Transverse colon (tissue), 4 donors: Measurements from ENCODE around the gene KRTAP10-8. TPM values are rescaled to one million over a fixed set of nuclear protein-coding genes. Genes with fewer than 3 reads are reported as not detected.

Source experiments
- DNase-seq: peaks from one replicate; pipeline ENCODE4 v3.0.0-alpha.2; 2019
- H3K27ac ChIP-seq, 4 donors: fragments of 200-600 bp; sonication (generic); 2 replicates each; pipeline ENCODE4 v1.5.1; 2016 to 2018; ENCODE audit warnings: inconsistent platforms in 4 of 4
- H3K27me3 ChIP-seq: fragments of 200-600 bp; sonication (generic); 2 replicates; pipeline ENCODE4 v1.5.1; 2017; ENCODE audit warnings: inconsistent platforms
- H3K36me3 ChIP-seq, 4 donors: fragments of 200-600 bp; sonication (generic); 2 replicates each; pipeline ENCODE4 v1.5.1; 2017 to 2019; ENCODE audit warnings: inconsistent platforms in 4 of 4
- H3K4me1 ChIP-seq, 4 donors: fragments of 200-600 bp; sonication (generic); 2 replicates each; pipeline ENCODE4 v1.5.1; 2017 to 2020; ENCODE audit warnings: inconsistent platforms in 4 of 4
- H3K4me3 ChIP-seq, 4 donors: fragments of 200-600 bp; sonication (generic); 1 replicate in 1 of 4; 2 replicates in 3 of 4; pipeline versions ENCODE4 v1.5.1 to v1.6.1; 2017 to 2019; ENCODE audit warnings: inconsistent platforms in 4 of 4
- H3K9me3 ChIP-seq, 2 donors: fragments of 200-600 bp; sonication (generic); 2 replicates each; pipeline ENCODE4 v1.5.1; 2017 to 2019; ENCODE audit warnings: inconsistent platforms in 2 of 2
- CTCF ChIP-seq, 5 experiments: fragments of 200-600 bp in 3 of 5; fragments of 450-650 bp in 2 of 5; sonication (generic) in 3 of 5; IDR thresholded peaks; 1 replicate in 2 of 5; 2 replicates in 3 of 5; pipeline ENCODE4 v1.5.1; 2016 to 2017; ENCODE audit warnings: antibody characterized with exemption in 5 of 5, inconsistent platforms in 3 of 5, mild to moderate bottlenecking in 2 of 5, moderate library complexity in 1 of 5
- EP300 ChIP-seq: sonication (generic); formaldehyde crosslinking; IDR thresholded peaks from one replicate; pipeline ENCODE4 v1.6.1; 2017; ENCODE audit warnings: antibody characterized with exemption, low read depth
- POLR2A ChIP-seq: fragments of 450-650 bp; IDR thresholded peaks from one replicate; pipeline ENCODE4 v1.6.1; 2016; ENCODE audit warnings: antibody characterized with exemption, mild to moderate bottlenecking, moderate library complexity
- POLR2AphosphoS5 ChIP-seq, 3 donors: sonication (generic); formaldehyde crosslinking; IDR thresholded peaks; one replicate each; pipeline ENCODE4 v1.6.1; 2016; ENCODE audit warnings: antibody characterized with exemption in 3 of 3
- WGBS, 2 donors: methylation state at CpG; one replicate each; pipeline ENCODE4 v1.1.5; 2018; ENCODE audit warnings: low coverage in 1 of 2; 5-methylcytosine and 5-hydroxymethylcytosine counted together
- in situ Hi-C, 4 donors: fragments of 200-750 bp; cut with MboI; loops; one replicate each; pipeline versions ENCODE4 v1.15.0 to v1.15.1; 2017; ENCODE audit warnings: low sequenced_read_pairs in 3 of 4, low pct_ligation_motif_present in 1 of 4, low pct_unique_long_range_greater_than_20kb in 1 of 4
- intact Hi-C: fragments of 100-400 bp; cut with DNase I; formaldehyde crosslinking; loops from one replicate; pipeline ENCODE4 v1.15.1; 2023; ENCODE audit warnings: low total_unique reads
- total RNA-seq, 4 donors: library from RNA; depleted of rRNA; stranded (reverse); fragments of >200 nt; gene quantifications; one replicate each; pipeline ENCODE4 v1.1.0, GENCODE V29; 2016

The KRTAP10-8 gene
- total RNA-seq, 4 donors from 2014 or later: not detected

GRCh38 chr21:44613386-44614155 is 1.7 kb downstream of the KRTAP10-8 start:
- in situ Hi-C loops (no loop called here), intact Hi-C loops (no loop called here)
- Histone ChIP-seq H3K36me3 (no peaks in the 10 kb centered on the region), H3K9me3 (peaks cover 0 to 10% of the 10 kb centered on the region in 2 donors), H3K4me1 (peaks cover 0 to under 1% (median 0%) of the 10 kb centered on the region in 4 donors), H3K4me3 (no peak overlapping the region), H3K27ac (no peak overlapping the region), H3K27me3 (no peaks in the 10 kb centered on the region)
- TF ChIP-seq EP300 (no peak), POLR2AphosphoS5 (IDR thresholded peaks at IDR 0.05) (no peak), POLR2A (no peak), CTCF (IDR thresholded peaks at IDR 0.05) (no peak)
- DNase-seq: no peak
- WGBS, 2 donors: 90 to 100% methylated on average over 4 to 26 of the region's 26 CpGs

GRCh38 chr21:44614161-44614631 is 2.3 kb downstream of the KRTAP10-8 start:
- 77% methylated on average over 18 of the region's 20 CpGs; no CpG with 5 or more reads in 1 of the 2 donors for WGBS, 2 donors
- Histone ChIP-seq H3K27me3 (no peaks in the 10 kb centered on the region), H3K36me3 (no peaks in the 10 kb centered on the region), H3K4me3 (no peak overlapping the region), H3K9me3 (peaks cover 0 to 10% of the 10 kb centered on the region in 2 donors), H3K27ac (no peak overlapping the region), H3K4me1 (peaks cover 0 to 3% (median 0%) of the 10 kb centered on the region in 4 donors)
- in situ Hi-C loops: no loop called here
- intact Hi-C loops: no loop called here
- TF ChIP-seq EP300 (no peak), CTCF (IDR thresholded peaks at IDR 0.05) (no peak), POLR2AphosphoS5 (IDR thresholded peaks at IDR 0.05) (no peak), POLR2A (no peak)
- no peak for DNase-seq

- WGBS, 2 donors: 86 to 95% methylated on average over 8 to 28 of the region's 28 CpGs
- TF ChIP-seq CTCF (IDR thresholded peaks at IDR 0.05) (no peak), POLR2AphosphoS5 (IDR thresholded peaks at IDR 0.05) (no peak), EP300 (no peak), POLR2A (no peak)
- Histone ChIP-seq H3K27ac (no peak overlapping the region), H3K4me3 (no peak overlapping the region), H3K9me3 (peaks cover 5 to 7% of the 10 kb centered on the region in 2 donors), H3K4me1 (peaks cover 0 to 3% (median 0%) of the 10 kb centered on the region in 4 donors), H3K27me3 (no peaks in the 10 kb centered on the region), H3K36me3 (no peaks in the 10 kb centered on the region)
- intact Hi-C loops (no loop called here), in situ Hi-C loops (no loop called here)
- no peak for DNase-seq
These were observed 3.1 kb downstream of the KRTAP10-8 start for GRCh38 chr21:44614961-44615391.

GRCh38 chr21:44615466-44615865 is 3.6 kb downstream of the KRTAP10-8 start:
- in situ Hi-C loops: no loop called here
- Histone ChIP-seq H3K36me3 (no peaks in the 10 kb centered on the region), H3K9me3 (peaks cover 4 to 6% of the 10 kb centered on the region in 2 donors), H3K27me3 (no peaks in the 10 kb centered on the region), H3K27ac (no peak overlapping the region), H3K4me1 (peaks cover 0 to 3% (median 0%) of the 10 kb centered on the region in 4 donors), H3K4me3 (no peak overlapping the region)
- TF ChIP-seq POLR2AphosphoS5 (IDR thresholded peaks at IDR 0.05) (no peak), CTCF (IDR thresholded peaks at IDR 0.05) (no peak), EP300 (no peak), POLR2A (no peak)
- no peak for DNase-seq
- 79 to 82% methylated on average over 5 to 8 of the region's 8 CpGs for WGBS, 2 donors
- intact Hi-C loops: no loop called here
